Stimulated activated CD4-positive, alpha-beta T cell treated with anti-CD3 and anti-CD28 coated beads, Interleukin-1b, Interleukin-23, amount 100 ng/mL, for 4 hours (primary cell): ENCODE data around the gene RUFY3.
"Not testable (repeated sequence)": the region's sequence is repeated elsewhere in the genome, so short reads cannot be mapped to it uniquely, and the experiment has no call there.

Experiments used
- DNase-seq, 2 donors: peaks; one replicate each; pipeline ENCODE4 v3.0.0-alpha.2; 2020; ENCODE audit warnings: low read depth in 2 of 2

Gene RUFY3

GRCh38 chr4:70706044-70706461 lies 15.7 kb upstream of the RUFY3 start:
- no peak for DNase-seq

- DNase-seq, result no peak
These were observed 15.2 kb upstream of the RUFY3 start for GRCh38 chr4:70706516-70706915.

- no peak for DNase-seq
These were observed 12.1 kb upstream of the RUFY3 start for GRCh38 chr4:70709611-70710205.

GRCh38 chr4:70711599-70711998 lies 10.2 kb upstream of the RUFY3 start:
- DNase-seq, result no peak

- DNase-seq, result no peak
These were observed 9.6 kb upstream of the RUFY3 start for GRCh38 chr4:70712150-70712549.

GRCh38 chr4:70712604-70713452 lies 8.9 kb upstream of the RUFY3 start:
- no peak for DNase-seq

GRCh38 chr4:70713453-70714078 lies 8.2 kb upstream of the RUFY3 start:
- DNase-seq, result no peak

GRCh38 chr4:70714079-70714887 lies 7.5 kb upstream of the RUFY3 start:
- DNase-seq, result no peak

- no peak for DNase-seq
These were observed 6.7 kb upstream of the RUFY3 start for GRCh38 chr4:70715097-70715496.

- DNase-seq, result no peak
These were observed 2.8 kb upstream of the RUFY3 start for GRCh38 chr4:70718811-70719604.

- peak in 1 of 2 donors; percentile 23 for DNase-seq
These were observed 531 bp downstream of the RUFY3 start for GRCh38 chr4:70722199-70722791.

GRCh38 chr4:70724463-70724862 lies 2.7 kb downstream of the RUFY3 start:
- no peak for DNase-seq

GRCh38 chr4:70725633-70726032 lies 3.9 kb downstream of the RUFY3 start:
- no peak for DNase-seq

- not testable (repeated sequence) for DNase-seq
These were observed 4.8 kb downstream of the RUFY3 start for GRCh38 chr4:70726515-70726914.

GRCh38 chr4:70728091-70728490 lies 6.3 kb downstream of the RUFY3 start:
- DNase-seq, result no peak

GRCh38 chr4:70732878-70733277 lies 11.1 kb downstream of the RUFY3 start:
- DNase-seq, result not testable (repeated sequence)

GRCh38 chr4:70734168-70734954 lies 12.6 kb downstream of the RUFY3 start:
- DNase-seq, result peak in 1 of 2 donors; percentile 8

GRCh38 chr4:70734971-70735370 lies 13.2 kb downstream of the RUFY3 start:
- DNase-seq, result no peak

GRCh38 chr4:70735915-70736314 lies 14.2 kb downstream of the RUFY3 start:
- peak in 1 of 2 donors; percentile 11 for DNase-seq

- no peak for DNase-seq
These were observed 15.2 kb downstream of the RUFY3 start for GRCh38 chr4:70737006-70737405.
